ENCODE data around the gene LNX1.

DNA sequence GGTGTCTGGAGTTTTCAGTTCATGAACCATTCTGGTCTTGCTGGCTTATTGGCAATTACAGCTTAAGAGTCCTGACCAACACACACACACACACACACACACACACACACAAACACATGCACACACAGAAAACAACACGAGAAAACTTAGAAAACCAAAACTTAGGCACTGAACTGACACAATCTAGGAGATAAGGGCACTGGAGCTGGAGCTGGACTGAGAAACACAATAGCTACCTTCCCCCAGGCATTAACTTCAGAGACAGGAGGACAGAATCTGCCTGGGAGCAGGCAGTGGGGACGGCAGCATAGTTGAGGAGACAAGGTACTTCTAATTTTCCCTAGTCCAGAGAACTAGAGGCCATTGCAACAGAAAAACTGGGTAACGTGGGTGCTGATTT, 62.3 kb downstream of the LNX1 start:
- TF ChIP-seq EZH2 (IDR thresholded peaks at IDR 0.05; ENCODE audit: insufficient read depth, poor library complexity, severe bottlenecking) (no peak), EZH2phosphoT487 (IDR thresholded peaks at IDR 0.05; ENCODE audit: insufficient read depth, low read depth) (no peak)
